Kidney (tissue), 14 donors: ENCODE results near the gene PTPRQ. TPM values are rescaled to one million over a fixed set of nuclear protein-coding genes. Genes with fewer than 3 reads are reported as not detected.
"Not testable (repeated sequence)": the region's sequence is repeated elsewhere in the genome, so short reads cannot be mapped to it uniquely, and the experiment has no call there.

Source experiments
- DNase-seq, 5 donors: peaks; one replicate each; pipeline ENCODE4 v3.0.0-alpha.2; 2013 to 2020
- FAIRE-seq: peaks from 2 replicates; lab custom pipeline; 2012; peaks lifted over from hg19 to GRCh38; lab: Jason Lieb, UNC
- H3K27ac ChIP-seq, 2 donors: one replicate each; pipeline ENCODE4 v1.7.0; 2013; ENCODE audit warnings: low read depth in 2 of 2, low read length in 2 of 2, inconsistent platforms in 1 of 2
- H3K27me3 ChIP-seq: one replicate; pipeline ENCODE4 v1.7.1; 2013; ENCODE audit warnings: low read length, inconsistent platforms; ENCODE audit not compliant: control insufficient read depth, insufficient read depth
- H3K36me3 ChIP-seq, 3 donors: one replicate each; pipeline versions ENCODE4 v1.7.0 to v1.7.1; 2013; ENCODE audit warnings: low read length in 3 of 3, control low read depth in 1 of 3, inconsistent platforms in 1 of 3; ENCODE audit not compliant: insufficient read depth in 3 of 3, control insufficient read depth in 2 of 3
- H3K4me1 ChIP-seq, 3 donors: one replicate each; pipeline versions ENCODE4 v1.7.0 to v1.7.1; 2013; ENCODE audit warnings: low read length in 3 of 3, inconsistent platforms in 1 of 3, low read depth in 1 of 3; ENCODE audit not compliant: control insufficient read depth in 2 of 3, insufficient read depth in 2 of 3
- H3K4me3 ChIP-seq, 3 donors: one replicate each; pipeline versions ENCODE4 v1.7.0 to v1.8.1; 2013; ENCODE audit warnings: low read length in 3 of 3, control low read depth in 1 of 3, inconsistent platforms in 1 of 3
- H3K9ac ChIP-seq, 3 donors: one replicate each; pipeline versions ENCODE4 v1.7.0 to v1.7.1; 2013; ENCODE audit warnings: low read length in 3 of 3, control low read depth in 1 of 3, inconsistent platforms in 1 of 3
- H3K9me3 ChIP-seq, 3 donors: one replicate each; pipeline versions ENCODE4 v1.7.0 to v1.7.1; 2013; ENCODE audit warnings: low read length in 3 of 3, control low read depth in 1 of 3, inconsistent platforms in 1 of 3; ENCODE audit not compliant: control insufficient read depth in 2 of 3, insufficient read depth in 1 of 3
- intact Hi-C: fragments of 100-400 bp; cut with DNase I; formaldehyde crosslinking; loops from one replicate; pipeline ENCODE4 v1.11.1; 2022
- polyA plus RNA-seq: library from polyadenylated mRNA; stranded (reverse); fragments of 350-450 nt; fragmentation: Illumina TruSeq; extraction: RNeasy Lipid Tissue Mini Kit (QIAGEN cat#74804); gene quantifications from one replicate; pipeline ENCODE4 v1.2.3, GENCODE V29; 2014; ENCODE audit warnings: low read depth, low replicate concordance; ENCODE audit not compliant: insufficient read depth
- total RNA-seq: library from RNA; stranded (reverse); fragmentation: NEBNext Ultra II Directional; extraction: Animal tissue kit (Norgen Biotek cat#: 25700); gene quantifications from one replicate; pipeline ENCODE4 v1.2.1, GENCODE V29; 2021
- TF ChIP-seq, protein P1 (sequence below): IDR thresholded peaks from 3 replicates; pipeline ENCODE4 v1.5.1; 2012; ENCODE audit warnings: mild to moderate bottlenecking, moderate library complexity, borderline replicate concordance; ENCODE audit not compliant: insufficient read depth; ENCODE audit errors: extremely low read depth
- donor health status: control.
- donor health status: control.
- donor health status: control.
- donor health status: control.
- donor health status: control.
- donor health status: DM: yes; HTN: yes; CAD: no.
- donor health status: Normal renal cell carcinoma (clear cell type).

PTPRQ gene
- total and polyA plus RNA-seq, 2 donors from 2014 or later, result 0.25 to 3.1 TPM

DNA sequence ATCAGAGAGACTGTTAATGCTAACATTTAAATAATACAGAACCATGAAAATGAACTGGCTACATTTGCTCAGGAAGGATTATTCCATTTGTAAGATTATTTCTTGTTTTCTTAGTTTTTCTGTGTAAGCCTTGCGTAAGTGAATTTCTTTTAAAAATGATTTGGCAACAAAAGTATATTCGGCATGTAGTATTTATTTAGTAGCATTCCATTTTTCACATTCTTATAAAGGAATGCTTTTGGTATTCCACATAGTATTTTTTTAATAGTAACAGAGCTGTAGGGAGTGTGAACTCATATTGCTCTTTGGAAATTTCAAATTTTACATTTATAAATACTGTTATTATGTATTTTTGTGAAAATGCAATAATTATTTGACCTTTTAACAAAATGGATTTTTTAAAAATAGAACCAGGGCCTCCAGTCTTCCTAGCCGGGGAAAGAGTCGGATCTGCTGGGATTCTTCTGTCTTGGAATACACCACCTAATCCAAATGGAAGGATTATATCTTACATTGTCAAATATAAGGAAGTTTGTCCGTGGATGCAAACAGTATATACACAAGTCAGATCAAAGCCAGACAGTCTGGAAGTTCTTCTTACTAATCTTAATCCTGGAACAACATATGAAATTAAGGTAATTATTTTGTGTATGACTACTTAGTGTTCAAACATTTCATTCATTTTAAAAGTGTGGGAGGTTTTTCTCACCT is 1.2 kb downstream of the PTPRQ start:
- no peaks in the 10 kb centered on the region for H3K27me3 ChIP-seq
- H3K4me1 ChIP-seq, result no peaks in the 10 kb centered on the region
- no peak overlapping the region for H3K9ac ChIP-seq
- TF ChIP-seq, protein P1, sequence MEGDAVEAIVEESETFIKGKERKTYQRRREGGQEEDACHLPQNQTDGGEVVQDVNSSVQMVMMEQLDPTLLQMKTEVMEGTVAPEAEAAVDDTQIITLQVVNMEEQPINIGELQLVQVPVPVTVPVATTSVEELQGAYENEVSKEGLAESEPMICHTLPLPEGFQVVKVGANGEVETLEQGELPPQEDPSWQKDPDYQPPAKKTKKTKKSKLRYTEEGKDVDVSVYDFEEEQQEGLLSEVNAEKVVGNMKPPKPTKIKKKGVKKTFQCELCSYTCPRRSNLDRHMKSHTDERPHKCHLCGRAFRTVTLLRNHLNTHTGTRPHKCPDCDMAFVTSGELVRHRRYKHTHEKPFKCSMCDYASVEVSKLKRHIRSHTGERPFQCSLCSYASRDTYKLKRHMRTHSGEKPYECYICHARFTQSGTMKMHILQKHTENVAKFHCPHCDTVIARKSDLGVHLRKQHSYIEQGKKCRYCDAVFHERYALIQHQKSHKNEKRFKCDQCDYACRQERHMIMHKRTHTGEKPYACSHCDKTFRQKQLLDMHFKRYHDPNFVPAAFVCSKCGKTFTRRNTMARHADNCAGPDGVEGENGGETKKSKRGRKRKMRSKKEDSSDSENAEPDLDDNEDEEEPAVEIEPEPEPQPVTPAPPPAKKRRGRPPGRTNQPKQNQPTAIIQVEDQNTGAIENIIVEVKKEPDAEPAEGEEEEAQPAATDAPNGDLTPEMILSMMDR, result no peak
- H3K36me3 ChIP-seq, result no peaks in the 10 kb centered on the region
- H3K9me3 ChIP-seq, result no peaks in the 10 kb centered on the region
- H3K4me3 ChIP-seq, result no peak overlapping the region
- DNase-seq, result no peak
- FAIRE-seq, result no peak
- intact Hi-C loops, result no loop called here
- no peak overlapping the region for H3K27ac ChIP-seq

GRCh38 chr12:80456513-80456912 is 12.5 kb downstream of the PTPRQ start:
- Histone ChIP-seq H3K9ac (no peak overlapping the region), H3K4me3 (no peak overlapping the region), H3K36me3 (no peaks in the 10 kb centered on the region), H3K27me3 (no peaks in the 10 kb centered on the region), H3K9me3 (no peaks in the 10 kb centered on the region), H3K27ac (no peak overlapping the region), H3K4me1 (no peaks in the 10 kb centered on the region)
- intact Hi-C loops, result no loop called here
- FAIRE-seq (no peak), DNase-seq (no peak)
- TF ChIP-seq, protein P1, result no peak

GRCh38 chr12:80460972-80461371 is 16.9 kb downstream of the PTPRQ start:
- FAIRE-seq (no peak), DNase-seq (no peak)
- no peak overlapping the region for H3K4me3 ChIP-seq
- H3K27ac ChIP-seq, result no peak overlapping the region
- H3K9ac ChIP-seq, result no peak overlapping the region
- H3K27me3 ChIP-seq, result no peaks in the 10 kb centered on the region
- TF ChIP-seq, protein P1, result no peak
- no peaks in the 10 kb centered on the region for H3K9me3 ChIP-seq
- H3K4me1 ChIP-seq, result no peaks in the 10 kb centered on the region
- H3K36me3 ChIP-seq, result no peaks in the 10 kb centered on the region
- intact Hi-C loops, result no loop called here

GRCh38 chr12:80461851-80462250 is 17.8 kb downstream of the PTPRQ start:
- H3K9me3 ChIP-seq, H3K27ac ChIP-seq, H3K36me3 ChIP-seq, H3K27me3 ChIP-seq, FAIRE-seq, H3K4me3 ChIP-seq, DNase-seq, H3K4me1 ChIP-seq, H3K9ac ChIP-seq, intact Hi-C loops: not testable (repeated sequence)
